Glutamatergic neuron (in vitro differentiated cells): ENCODE measurements around the gene ZNF277. TPM values are rescaled to one million over a fixed set of nuclear protein-coding genes. Genes with fewer than 3 reads are reported as not detected.

Source experiments
- DNase-seq: peaks from one replicate; pipeline ENCODE4 v3.0.0; 2022
- H3K27ac Mint-ChIP-seq: one replicate; pipeline ENCODE4 v1.8.0; 2020; ENCODE audit warnings: mild to moderate bottlenecking, mixed read lengths, inconsistent platforms; ENCODE audit not compliant: unreplicated experiment
- H3K27me3 Mint-ChIP-seq: one replicate; pipeline ENCODE4 v1.8.0; 2020; ENCODE audit warnings: mild to moderate bottlenecking, moderate library complexity, mixed read lengths, inconsistent platforms; ENCODE audit not compliant: unreplicated experiment
- H3K36me3 Mint-ChIP-seq: one replicate; pipeline ENCODE4 v1.8.0; 2020; ENCODE audit warnings: mild to moderate bottlenecking, mixed read lengths, inconsistent platforms; ENCODE audit not compliant: unreplicated experiment
- H3K4me1 Mint-ChIP-seq: one replicate; pipeline ENCODE4 v1.8.0; 2020; ENCODE audit warnings: mild to moderate bottlenecking, low read depth, mixed read lengths, inconsistent platforms; ENCODE audit not compliant: unreplicated experiment
- H3K4me3 Mint-ChIP-seq: one replicate; pipeline ENCODE4 v1.8.0; 2020; ENCODE audit warnings: mild to moderate bottlenecking, mixed read lengths, inconsistent platforms; ENCODE audit not compliant: unreplicated experiment
- H3K9me3 Mint-ChIP-seq: one replicate; pipeline ENCODE4 v1.8.0; 2020; ENCODE audit warnings: mild to moderate bottlenecking, moderate library complexity, mixed read lengths, inconsistent platforms; ENCODE audit not compliant: unreplicated experiment
- CTCF ChIP-seq: fragments of 200-600 bp; sonication (generic); IDR thresholded peaks from one replicate; pipeline ENCODE4 v1.5.0; 2021; ENCODE audit not compliant: partially characterized antibody, unreplicated experiment
- total RNA-seq: library from RNA; stranded (reverse); fragmentation: NEBNext Ultra II Directional; extraction: Animal tissue kit (Norgen Biotek cat#: 25700); gene quantifications from one replicate; pipeline ENCODE4 v1.2.1, GENCODE V29; 2021; ENCODE audit not compliant: unreplicated experiment

ZNF277 gene
- total RNA-seq, 1 donor from 2014 or later = 27.0 TPM

DNA sequence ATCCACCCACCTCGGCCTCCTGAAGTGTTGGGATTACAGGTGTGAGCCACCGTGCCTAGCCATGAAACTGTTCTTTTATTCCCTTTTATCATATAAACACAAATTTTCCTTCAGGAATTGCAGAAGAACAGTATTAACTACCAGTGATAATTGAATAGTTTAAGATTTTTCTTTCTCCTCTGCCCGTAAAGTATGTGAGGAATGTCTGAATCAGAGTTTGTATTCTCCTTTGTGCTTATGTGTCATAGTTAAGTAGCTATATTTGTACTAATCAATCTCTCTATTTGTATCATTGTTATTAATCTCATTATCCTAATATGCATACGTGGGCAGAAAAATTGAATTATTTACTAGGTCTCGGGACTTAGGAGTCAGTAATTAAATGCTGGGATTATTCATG, 83.6 kb downstream of the ZNF277 start:
- no peak for TF ChIP-seq CTCF
- Mint-ChIP-seq H3K9me3 (peaks cover 3% of the 10 kb centered on the region), H3K36me3 (no peaks in the 10 kb centered on the region), H3K27me3 (peaks cover 3% of the 10 kb centered on the region), H3K4me3 (no peak overlapping the region), H3K4me1 (peaks cover 31% of the 10 kb centered on the region), H3K27ac (no peak overlapping the region)
- no peak for DNase-seq

DNA sequence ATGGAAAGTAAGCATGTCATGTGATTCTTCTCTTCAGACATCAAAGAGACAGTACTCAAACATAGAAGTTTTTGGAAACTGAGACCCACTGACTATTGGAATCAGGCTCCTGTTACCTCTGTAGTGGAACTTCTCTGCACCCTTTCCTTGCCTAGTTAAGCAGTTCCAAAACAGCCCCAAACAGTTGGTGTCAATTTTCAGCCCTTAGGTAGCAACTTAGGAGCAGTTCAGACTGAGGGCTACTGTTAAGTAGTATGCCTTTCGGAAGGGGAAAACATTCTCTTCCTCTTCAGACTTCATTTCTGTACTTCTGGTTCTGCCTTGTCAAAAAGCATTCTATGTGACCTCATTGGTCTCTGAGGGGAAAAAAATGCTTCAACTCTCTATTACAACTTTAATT, 85.7 kb downstream of the ZNF277 start:
- Mint-ChIP-seq H3K9me3 (no peaks in the 10 kb centered on the region), H3K4me3 (no peak overlapping the region), H3K4me1 (peaks cover 19% of the 10 kb centered on the region), H3K27me3 (peaks cover 3% of the 10 kb centered on the region), H3K27ac (no peak overlapping the region), H3K36me3 (no peaks in the 10 kb centered on the region)
- DNase-seq = no peak
- TF ChIP-seq CTCF = no peak

DNA sequence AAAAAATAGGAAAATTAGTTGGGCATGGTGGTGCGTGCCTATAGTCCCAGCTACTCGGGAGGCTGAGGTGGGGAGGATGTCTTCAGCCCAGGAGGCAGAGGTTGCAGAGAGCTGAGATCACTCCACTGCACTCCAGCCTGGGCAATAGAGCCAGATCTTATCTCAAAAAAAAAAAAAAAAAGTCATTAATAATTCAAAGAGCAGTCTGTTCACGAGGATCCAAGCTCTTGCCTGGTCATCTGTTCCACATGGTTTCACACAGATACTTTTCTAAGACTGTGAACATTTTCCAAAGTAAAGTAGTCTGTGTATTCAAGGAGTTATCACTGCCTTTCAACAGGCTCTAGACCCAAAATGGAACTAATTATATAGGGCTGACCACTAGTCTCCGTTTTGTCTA, 86.9 kb downstream of the ZNF277 start:
- peaks cover 3% of the 10 kb centered on the region for H3K27me3 Mint-ChIP-seq
- H3K9me3 Mint-ChIP-seq = no peaks in the 10 kb centered on the region
- H3K4me1 Mint-ChIP-seq = peaks cover 19% of the 10 kb centered on the region
- peak overlapping the region; percentile 84 for H3K27ac Mint-ChIP-seq
- no peak for DNase-seq
- no peaks in the 10 kb centered on the region for H3K36me3 Mint-ChIP-seq
- no peak overlapping the region for H3K4me3 Mint-ChIP-seq
- no peak for TF ChIP-seq CTCF

DNA sequence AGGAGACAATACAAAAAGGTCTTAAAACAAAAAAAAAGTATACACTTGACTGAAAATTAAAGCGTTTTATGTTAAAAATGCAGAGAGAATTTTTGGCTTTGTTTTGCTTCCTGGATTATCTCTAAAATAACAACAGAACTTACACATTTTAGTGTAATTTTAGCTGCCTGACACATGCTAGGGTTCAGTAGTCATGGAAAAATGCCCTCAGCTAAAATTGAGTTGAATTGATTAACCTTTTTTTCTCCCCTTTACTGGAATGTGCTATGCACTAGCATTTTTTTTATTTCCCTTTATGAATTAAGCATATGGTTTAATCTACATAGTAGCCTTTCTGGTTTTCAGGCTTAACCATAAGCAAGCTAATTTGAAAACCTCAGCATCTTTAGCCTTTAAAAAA, 89.9 kb downstream of the ZNF277 start:
- Mint-ChIP-seq H3K27me3 (peaks cover 3% of the 10 kb centered on the region), H3K9me3 (no peaks in the 10 kb centered on the region), H3K36me3 (no peaks in the 10 kb centered on the region), H3K27ac (no peak overlapping the region), H3K4me3 (no peak overlapping the region), H3K4me1 (peaks cover 17% of the 10 kb centered on the region)
- no peak for TF ChIP-seq CTCF
- no peak for DNase-seq

DNA sequence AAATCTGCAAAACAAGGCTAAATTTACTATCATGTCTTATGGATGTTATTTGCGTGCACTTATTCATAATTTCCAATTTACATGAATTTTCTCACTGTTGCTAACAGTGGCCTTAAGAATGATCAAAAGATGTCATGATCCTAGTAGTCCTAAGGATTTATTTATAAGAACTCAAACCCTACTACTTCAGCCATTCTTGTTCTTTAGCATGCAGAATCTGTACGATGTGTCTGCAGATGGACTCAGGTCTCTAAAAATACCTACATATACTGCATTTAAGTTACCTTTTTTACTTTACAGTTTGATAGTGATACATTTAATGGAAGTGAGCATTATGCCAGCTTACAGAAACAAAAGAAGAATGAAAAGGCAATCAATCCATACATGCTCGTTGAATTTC, 91.2 kb downstream of the ZNF277 start:
- no peak overlapping the region for H3K27ac Mint-ChIP-seq
- no peak for TF ChIP-seq CTCF
- peaks cover 16% of the 10 kb centered on the region for H3K4me1 Mint-ChIP-seq
- H3K9me3 Mint-ChIP-seq = no peaks in the 10 kb centered on the region
- peaks cover 3% of the 10 kb centered on the region for H3K27me3 Mint-ChIP-seq
- H3K4me3 Mint-ChIP-seq = no peak overlapping the region
- H3K36me3 Mint-ChIP-seq = no peaks in the 10 kb centered on the region
- no peak for DNase-seq
